ENCODE results near the gene XXYLT1.

XXYLT1 gene

GRCh38 chr3:195246581-195246995 lies 24.4 kb downstream of the XXYLT1 start:
- no peak for DNase-seq (ENCODE audit: low read depth)
- H3K4me3 ChIP-seq (ENCODE audit: low read length) = no peak overlapping the region
- no peak for TF ChIP-seq CTCF (IDR thresholded peaks at IDR 0.05; ENCODE audit: insufficient read depth, low read depth, low read length, missing control alignments)

- H3K4me3 ChIP-seq (ENCODE audit: low read length) = no peak overlapping the region
- DNase-seq (ENCODE audit: low read depth) = no peak
- TF ChIP-seq CTCF (IDR thresholded peaks at IDR 0.05; ENCODE audit: insufficient read depth, low read depth, low read length, missing control alignments) = no peak
Measured at GRCh38 chr3:195245531-195245951, 25.4 kb downstream of the XXYLT1 start.

- DNase-seq (ENCODE audit: low read depth) = peak; percentile 45
- TF ChIP-seq CTCF (IDR thresholded peaks at IDR 0.05; ENCODE audit: insufficient read depth, low read depth, low read length, missing control alignments) = no peak
Measured at GRCh38 chr3:195241592-195242355, 29.2 kb downstream of the XXYLT1 start.

GRCh38 chr3:195240939-195241338 lies 30.0 kb downstream of the XXYLT1 start:
- no peak overlapping the region for H3K4me3 ChIP-seq (ENCODE audit: low read length)
- no peak for TF ChIP-seq CTCF (IDR thresholded peaks at IDR 0.05; ENCODE audit: insufficient read depth, low read depth, low read length, missing control alignments)
- peak; percentile 60 for DNase-seq (ENCODE audit: low read depth)

More at GRCh38 chr3:195241592-195242355, 29.2 kb downstream of the XXYLT1 start:
- H3K4me3 ChIP-seq (ENCODE audit: low read length) = no peak overlapping the region

- H3K4me3 ChIP-seq (ENCODE audit: low read length) = no peak overlapping the region
- DNase-seq (ENCODE audit: low read depth) = no peak
- TF ChIP-seq CTCF (IDR thresholded peaks at IDR 0.05; ENCODE audit: insufficient read depth, low read depth, low read length, missing control alignments) = no peak
Measured at GRCh38 chr3:195240171-195240701, 30.7 kb downstream of the XXYLT1 start.

GRCh38 chr3:195239121-195239520 lies 31.8 kb downstream of the XXYLT1 start:
- no peak for DNase-seq (ENCODE audit: low read depth)
- TF ChIP-seq CTCF (IDR thresholded peaks at IDR 0.05; ENCODE audit: insufficient read depth, low read depth, low read length, missing control alignments) = no peak
- no peak overlapping the region for H3K4me3 ChIP-seq (ENCODE audit: low read length)
